ENCODE measurements around the gene TRAPPC8.

TRAPPC8 gene

GRCh38 chr18:31877900-31878299 lies 65.0 kb downstream of the TRAPPC8 start:
- no peak overlapping the region for H3K9ac ChIP-seq
- H3K79me2 ChIP-seq = peaks cover 16% of the 10 kb centered on the region

GRCh38 chr18:31876707-31877106 lies 66.2 kb downstream of the TRAPPC8 start:
- Histone ChIP-seq H3K4me3 (ENCODE audit: low read depth, low read length) (no peak overlapping the region), H3K36me3 (ENCODE audit: control insufficient read depth, insufficient read depth, low read length) (no peaks in the 10 kb centered on the region), H3K79me2 (peaks cover 9% of the 10 kb centered on the region)

More at GRCh38 chr18:31877900-31878299, 65.0 kb downstream of the TRAPPC8 start:
- H3K4me3 ChIP-seq (ENCODE audit: low read depth, low read length) = no peak overlapping the region
- H3K4me1 ChIP-seq = no peaks in the 10 kb centered on the region
- no peaks in the 10 kb centered on the region for H3K36me3 ChIP-seq (ENCODE audit: control insufficient read depth, insufficient read depth, low read length)
- H2AFZ ChIP-seq = no peak overlapping the region
- no peaks in the 10 kb centered on the region for H3K9me3 ChIP-seq (ENCODE audit: control insufficient read depth, low read length)
- no peaks in the 10 kb centered on the region for H3K27me3 ChIP-seq (ENCODE audit: control insufficient read depth, insufficient read depth, low read length)
- no peak overlapping the region for H3K4me2 ChIP-seq (ENCODE audit: low read length)
- no peak overlapping the region for H3K27ac ChIP-seq
- TF ChIP-seq CTCF (IDR thresholded peaks at IDR 0.05) = no peak

DNA sequence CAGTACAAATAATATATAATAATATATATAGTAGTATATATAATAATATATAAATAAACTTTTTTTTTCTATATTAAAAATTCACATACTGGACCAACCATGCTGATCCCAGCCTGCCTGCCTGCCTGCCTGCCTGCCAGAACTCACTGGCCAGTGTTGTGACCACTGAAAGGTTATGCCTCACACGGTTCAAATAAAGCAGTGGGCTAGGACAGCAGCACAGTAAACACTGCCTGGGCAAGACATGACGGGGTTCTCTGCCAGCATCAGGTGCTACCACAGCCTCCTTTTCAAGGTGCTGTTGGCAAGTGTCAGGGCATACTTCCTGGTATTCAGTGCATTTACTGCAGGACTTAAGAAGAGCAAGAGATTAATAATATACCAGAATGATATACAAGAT lies 67.6 kb downstream of the TRAPPC8 start:
- Histone ChIP-seq H2AFZ (no peak overlapping the region), H3K4me3 (ENCODE audit: low read depth, low read length) (no peak overlapping the region), H3K4me2 (ENCODE audit: low read length) (no peak overlapping the region), H3K9me3 (ENCODE audit: control insufficient read depth, low read length) (no peaks in the 10 kb centered on the region), H3K36me3 (ENCODE audit: control insufficient read depth, insufficient read depth, low read length) (no peaks in the 10 kb centered on the region), H3K9ac (no peak overlapping the region), H3K4me1 (no peaks in the 10 kb centered on the region), H3K27me3 (ENCODE audit: control insufficient read depth, insufficient read depth, low read length) (no peaks in the 10 kb centered on the region), H3K79me2 (peaks cover 1% of the 10 kb centered on the region), H3K27ac (no peak overlapping the region)
- no peak for TF ChIP-seq CTCF (IDR thresholded peaks at IDR 0.05)

More at GRCh38 chr18:31876707-31877106, 66.2 kb downstream of the TRAPPC8 start:
- Histone ChIP-seq H3K9me3 (ENCODE audit: control insufficient read depth, low read length) (no peaks in the 10 kb centered on the region), H3K4me2 (ENCODE audit: low read length) (no peak overlapping the region), H3K27me3 (ENCODE audit: control insufficient read depth, insufficient read depth, low read length) (no peaks in the 10 kb centered on the region), H2AFZ (no peak overlapping the region), H3K9ac (no peak overlapping the region), H3K27ac (no peak overlapping the region), H3K4me1 (no peaks in the 10 kb centered on the region)
- TF ChIP-seq CTCF (IDR thresholded peaks at IDR 0.05) = no peak

- no peak overlapping the region for H3K27ac ChIP-seq
- H3K27me3 ChIP-seq (ENCODE audit: control insufficient read depth, insufficient read depth, low read length) = no peaks in the 10 kb centered on the region
- H2AFZ ChIP-seq = no peak overlapping the region
- no peaks in the 10 kb centered on the region for H3K4me1 ChIP-seq
- no peaks in the 10 kb centered on the region for H3K36me3 ChIP-seq (ENCODE audit: control insufficient read depth, insufficient read depth, low read length)
- H3K4me2 ChIP-seq (ENCODE audit: low read length) = no peak overlapping the region
- H3K79me2 ChIP-seq = no peaks in the 10 kb centered on the region
- TF ChIP-seq CTCF (IDR thresholded peaks at IDR 0.05) = no peak
- no peaks in the 10 kb centered on the region for H3K9me3 ChIP-seq (ENCODE audit: control insufficient read depth, low read length)
- no peak overlapping the region for H3K4me3 ChIP-seq (ENCODE audit: low read depth, low read length)
- no peak overlapping the region for H3K9ac ChIP-seq
Measured at GRCh38 chr18:31863103-31863502, 79.8 kb downstream of the TRAPPC8 start.

GRCh38 chr18:31860488-31860887 lies 82.4 kb downstream of the TRAPPC8 start:
- Histone ChIP-seq H3K27me3 (ENCODE audit: control insufficient read depth, insufficient read depth, low read length) (no peaks in the 10 kb centered on the region), H3K9me3 (ENCODE audit: control insufficient read depth, low read length) (no peaks in the 10 kb centered on the region), H3K36me3 (ENCODE audit: control insufficient read depth, insufficient read depth, low read length) (no peaks in the 10 kb centered on the region), H3K4me2 (ENCODE audit: low read length) (no peak overlapping the region), H2AFZ (no peak overlapping the region), H3K4me1 (no peaks in the 10 kb centered on the region), H3K79me2 (no peaks in the 10 kb centered on the region), H3K9ac (no peak overlapping the region), H3K4me3 (ENCODE audit: low read depth, low read length) (no peak overlapping the region), H3K27ac (no peak overlapping the region)
- no peak for TF ChIP-seq CTCF (IDR thresholded peaks at IDR 0.05)
